ENCODE measurements around the gene SYVN1.

The SYVN1 gene

GRCh38 chr11:65131417-65131776 is 2.9 kb downstream of the SYVN1 start:
- Histone ChIP-seq H2AFZ (no peak overlapping the region), H3K9ac (no peak overlapping the region), H3K79me2 (peaks cover 10% of the 10 kb centered on the region), H3K9me3 (ENCODE audit: control insufficient read depth, low read length) (no peaks in the 10 kb centered on the region), H3K4me3 (ENCODE audit: low read depth, low read length) (no peak overlapping the region), H3K4me2 (ENCODE audit: low read length) (no peak overlapping the region), H3K27me3 (ENCODE audit: control insufficient read depth, insufficient read depth, low read length) (no peaks in the 10 kb centered on the region), H3K4me1 (peaks cover 2% of the 10 kb centered on the region), H3K27ac (no peak overlapping the region), H3K36me3 (ENCODE audit: control insufficient read depth, insufficient read depth, low read length) (no peaks in the 10 kb centered on the region)
- TF ChIP-seq CTCF (IDR thresholded peaks at IDR 0.05), result no peak

GRCh38 chr11:65130631-65131416 is 3.5 kb downstream of the SYVN1 start:
- Histone ChIP-seq H3K36me3 (ENCODE audit: control insufficient read depth, insufficient read depth, low read length) (no peaks in the 10 kb centered on the region), H3K4me3 (ENCODE audit: low read depth, low read length) (no peak overlapping the region), H3K9ac (no peak overlapping the region), H3K27me3 (ENCODE audit: control insufficient read depth, insufficient read depth, low read length) (no peaks in the 10 kb centered on the region), H3K4me1 (peaks cover 2% of the 10 kb centered on the region), H3K4me2 (ENCODE audit: low read length) (no peak overlapping the region), H3K27ac (no peak overlapping the region), H3K9me3 (ENCODE audit: control insufficient read depth, low read length) (no peaks in the 10 kb centered on the region), H3K79me2 (peaks cover 10% of the 10 kb centered on the region), H2AFZ (no peak overlapping the region)
- TF ChIP-seq CTCF (IDR thresholded peaks at IDR 0.05), result no peak

GRCh38 chr11:65129649-65130441 is 4.5 kb downstream of the SYVN1 start:
- Histone ChIP-seq H3K9ac (no peak overlapping the region), H3K9me3 (ENCODE audit: control insufficient read depth, low read length) (no peaks in the 10 kb centered on the region), H3K79me2 (peaks cover 10% of the 10 kb centered on the region), H3K27me3 (ENCODE audit: control insufficient read depth, insufficient read depth, low read length) (no peaks in the 10 kb centered on the region), H3K4me3 (ENCODE audit: low read depth, low read length) (no peak overlapping the region), H2AFZ (no peak overlapping the region), H3K36me3 (ENCODE audit: control insufficient read depth, insufficient read depth, low read length) (no peaks in the 10 kb centered on the region), H3K27ac (no peak overlapping the region), H3K4me1 (peaks cover 2% of the 10 kb centered on the region), H3K4me2 (ENCODE audit: low read length) (no peak overlapping the region)
- no peak for TF ChIP-seq CTCF (IDR thresholded peaks at IDR 0.05)

- H3K4me1 ChIP-seq, result peaks cover 2% of the 10 kb centered on the region
- no peak for TF ChIP-seq CTCF (IDR thresholded peaks at IDR 0.05)
- H3K9ac ChIP-seq, result no peak overlapping the region
- H3K27ac ChIP-seq, result no peak overlapping the region
- H3K4me3 ChIP-seq (ENCODE audit: low read depth, low read length), result no peak overlapping the region
- H3K9me3 ChIP-seq (ENCODE audit: control insufficient read depth, low read length), result no peaks in the 10 kb centered on the region
- H3K27me3 ChIP-seq (ENCODE audit: control insufficient read depth, insufficient read depth, low read length), result no peaks in the 10 kb centered on the region
- no peak overlapping the region for H3K4me2 ChIP-seq (ENCODE audit: low read length)
- H3K79me2 ChIP-seq, result peaks cover 6% of the 10 kb centered on the region
- H3K36me3 ChIP-seq (ENCODE audit: control insufficient read depth, insufficient read depth, low read length), result no peaks in the 10 kb centered on the region
- no peak overlapping the region for H2AFZ ChIP-seq
Measured at GRCh38 chr11:65128182-65129145, 5.9 kb downstream of the SYVN1 start.

All from parathyroid adenoma (tissue), 2 donors.